A549 (cell line): ENCODE results near the gene RTP5.

ENCODE experiments used
- BCL3 ChIP-seq: fragments of >200 bp; sonication (Bioruptor Twin); formaldehyde crosslinking; IDR thresholded peaks from 3 replicates; pipeline ENCODE4 v1.6.1; 2016
- CEBPB ChIP-seq, 2 experiments: fragments of >200 bp in 1 of 2; sonication (Bioruptor Twin) in 1 of 2; formaldehyde crosslinking in 1 of 2; IDR thresholded peaks; 2 replicates each; pipeline ENCODE4 v1.6.1; 2012 to 2016
- CHD2 ChIP-seq: fragments of 150-350 bp; IDR thresholded peaks from 2 replicates; pipeline ENCODE4 v1.6.1; 2014; ENCODE audit warnings: low read length; ENCODE audit not compliant: partially characterized antibody
- CHD4 ChIP-seq: fragments of 200-600 bp; sonication (generic); IDR thresholded peaks from 2 replicates; pipeline ENCODE4 v1.6.1; 2016; ENCODE audit warnings: antibody characterized with exemption, mild to moderate bottlenecking, borderline replicate concordance
- CTCF ChIP-seq: fragments of >200 bp; sonication (Bioruptor Twin); formaldehyde crosslinking; IDR thresholded peaks from 3 replicates; pipeline ENCODE4 v1.5.1; 2016
- JUN ChIP-seq, 2 experiments: fragments of >200 bp; sonication (Bioruptor Twin); formaldehyde crosslinking; IDR thresholded peaks; 2 replicates in 1 of 2; 3 replicates in 1 of 2; pipeline ENCODE4 v1.6.1; 2016 to 2017
- JUNB ChIP-seq: fragments of >200 bp; sonication (Bioruptor Twin); formaldehyde crosslinking; IDR thresholded peaks from 2 replicates; pipeline ENCODE4 v1.6.1; 2016
- MAX ChIP-seq: IDR thresholded peaks from 2 replicates; pipeline ENCODE4 v1.6.1; 2012
- NFE2L2 ChIP-seq: fragments of 150-350 bp; conservative IDR thresholded peaks from 2 replicates; pipeline ENCODE4 v1.6.1; 2014; ENCODE audit warnings: low read length
- POLR2A ChIP-seq: IDR thresholded peaks from 2 replicates; pipeline ENCODE4 v1.6.1; 2012; ENCODE audit warnings: mild to moderate bottlenecking, low read length
- POLR2AphosphoS2 ChIP-seq: conservative IDR thresholded peaks from 2 replicates; pipeline ENCODE4 v1.6.1; 2012; ENCODE audit warnings: low read length, improper control_type of control experiment, inconsistent platforms
- RFX5 ChIP-seq: fragments of 450-650 bp; IDR thresholded peaks from 2 replicates; pipeline ENCODE4 v1.7.1; 2014; ENCODE audit warnings: antibody characterized with exemption, mild to moderate bottlenecking, moderate library complexity
- SMC3 ChIP-seq: fragments of >200 bp; sonication (Bioruptor Twin); formaldehyde crosslinking; IDR thresholded peaks from 3 replicates; pipeline ENCODE4 v1.6.1; 2018; ENCODE audit warnings: inconsistent platforms

GRCh38 chr2:241834527-241835210 lies 34.9 kb upstream of the RTP5 start:
- TF ChIP-seq CTCF (no peak), CEBPB (IDR thresholded peaks at IDR 0.05) (no peak), BCL3 (no peak), POLR2A (no peak), CHD2 (no peak), JUNB (no peak), RFX5 (no peak), NFE2L2 (no peak), CHD4 (no peak), POLR2AphosphoS2 (no peak), JUN (IDR thresholded peaks at IDR 0.05) (no peak), SMC3 (no peak), MAX (no peak)
